ENCODE results near the gene NDUFB10.

The NDUFB10 gene

DNA sequence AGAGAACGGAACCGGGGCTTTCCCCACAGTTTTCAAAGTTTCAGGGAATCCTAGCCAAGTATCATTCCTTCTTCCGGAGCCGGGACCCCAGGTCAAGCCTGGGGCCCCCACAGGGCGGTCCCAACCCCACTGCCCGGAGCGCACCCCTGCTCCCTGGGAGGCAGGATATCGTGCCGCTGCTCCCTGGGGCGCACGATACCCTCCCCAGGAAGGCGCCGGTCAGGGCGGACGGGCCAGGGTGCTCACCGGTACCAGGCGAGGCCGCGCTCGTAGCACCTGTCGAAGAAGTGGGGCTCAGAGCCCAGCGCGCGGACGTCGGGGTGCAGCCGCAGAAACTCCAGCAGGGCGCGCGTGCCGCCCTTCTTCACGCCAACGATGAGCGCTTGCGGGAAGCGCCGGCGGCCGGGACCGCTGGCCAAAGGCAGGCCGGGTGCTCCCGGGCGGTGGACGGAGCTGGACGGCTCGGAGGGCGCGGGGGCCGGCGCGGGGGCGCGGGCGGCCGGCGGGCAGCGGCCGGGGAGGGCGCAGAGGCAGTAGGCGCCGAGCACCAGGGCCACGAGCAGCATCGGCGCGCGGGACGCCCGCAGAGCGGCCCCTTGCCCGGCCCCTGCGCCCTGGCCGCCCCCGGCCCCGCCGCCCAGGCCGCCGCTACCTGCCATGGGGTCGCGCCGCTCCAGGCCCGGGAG is 41.5 kb upstream of the NDUFB10 start:
- H2BK5ac ChIP-seq (ENCODE audit: low read length): no peak overlapping the region
- peaks cover 5% of the 10 kb centered on the region for H3K79me1 ChIP-seq (ENCODE audit: low read depth, low read length)
- H3K23ac ChIP-seq (ENCODE audit: low read depth, low read length, poor library complexity): peak overlapping the region; percentile 82
- peak overlapping the region in 1 of 2 donors; percentile 67 for H3K4me3 ChIP-seq (ENCODE audit: low read length in 2 of 2)
- H2BK12ac ChIP-seq (ENCODE audit: low read length): peak overlapping the region; percentile 75
- DNase-seq (ENCODE audit: low spot score): no peak
- peak overlapping the region; percentile 34 for H3K9ac ChIP-seq (ENCODE audit: low read depth, low read length, poor library complexity)
- H3K4ac ChIP-seq (ENCODE audit: low read length): no peak overlapping the region
- H2BK120ac ChIP-seq (ENCODE audit: low read depth, low read length): no peak overlapping the region
- no CpG with 5 or more reads among the region's 81 CpGs for WGBS, 2 donors (ENCODE audit: extremely low coverage in 2 of 2, insufficient read length in 2 of 2, insufficient replicate concordance in 1 of 2)
- H2AK5ac ChIP-seq (ENCODE audit: low read depth, low read length): peak overlapping the region; percentile 99
- H3K18ac ChIP-seq (ENCODE audit: low read length): peak overlapping the region; percentile 86
- H3K9me3 ChIP-seq (replicated peaks in 1 of 2; ENCODE audit: control insufficient read depth in 2 of 2, insufficient read depth in 1 of 2, low read depth in 1 of 2, low read length in 2 of 2): no peaks in the 10 kb centered on the region
- peak overlapping the region; percentile 89 for H3K4me2 ChIP-seq (ENCODE audit: insufficient read depth, low read length, poor library complexity, severe bottlenecking)
- H4K91ac ChIP-seq (ENCODE audit: low read depth, low read length, poor library complexity): no peak overlapping the region
- H2AFZ ChIP-seq (ENCODE audit: low read length): peak overlapping the region; percentile 68
- H3K27me3 ChIP-seq (ENCODE audit: control insufficient read depth in 3 of 3, insufficient read depth in 3 of 3, low read depth in 1 of 3, low read length in 3 of 3): peaks cover 26 to 89% (median 49%) of the 10 kb centered on the region in 3 experiments
- no peak overlapping the region for H3K14ac ChIP-seq (ENCODE audit: low read length)
- no peaks in the 10 kb centered on the region for H3K36me3 ChIP-seq (replicated peaks in 1 of 2; ENCODE audit: control insufficient read depth in 2 of 2, insufficient read depth in 2 of 2, low read length in 2 of 2)
- peaks cover 18 to 40% of the 10 kb centered on the region in 2 donors for H3K4me1 ChIP-seq (ENCODE audit: control insufficient read depth in 2 of 2, insufficient read depth in 1 of 2, low read depth in 1 of 2, low read length in 2 of 2)
- peak overlapping the region; percentile 6 for H2BK15ac ChIP-seq (ENCODE audit: low read length)
- H4K8ac ChIP-seq (ENCODE audit: low read depth, low read length): no peak overlapping the region
- H3K27ac ChIP-seq (replicated peaks; ENCODE audit: low read length): no peak overlapping the region

DNA sequence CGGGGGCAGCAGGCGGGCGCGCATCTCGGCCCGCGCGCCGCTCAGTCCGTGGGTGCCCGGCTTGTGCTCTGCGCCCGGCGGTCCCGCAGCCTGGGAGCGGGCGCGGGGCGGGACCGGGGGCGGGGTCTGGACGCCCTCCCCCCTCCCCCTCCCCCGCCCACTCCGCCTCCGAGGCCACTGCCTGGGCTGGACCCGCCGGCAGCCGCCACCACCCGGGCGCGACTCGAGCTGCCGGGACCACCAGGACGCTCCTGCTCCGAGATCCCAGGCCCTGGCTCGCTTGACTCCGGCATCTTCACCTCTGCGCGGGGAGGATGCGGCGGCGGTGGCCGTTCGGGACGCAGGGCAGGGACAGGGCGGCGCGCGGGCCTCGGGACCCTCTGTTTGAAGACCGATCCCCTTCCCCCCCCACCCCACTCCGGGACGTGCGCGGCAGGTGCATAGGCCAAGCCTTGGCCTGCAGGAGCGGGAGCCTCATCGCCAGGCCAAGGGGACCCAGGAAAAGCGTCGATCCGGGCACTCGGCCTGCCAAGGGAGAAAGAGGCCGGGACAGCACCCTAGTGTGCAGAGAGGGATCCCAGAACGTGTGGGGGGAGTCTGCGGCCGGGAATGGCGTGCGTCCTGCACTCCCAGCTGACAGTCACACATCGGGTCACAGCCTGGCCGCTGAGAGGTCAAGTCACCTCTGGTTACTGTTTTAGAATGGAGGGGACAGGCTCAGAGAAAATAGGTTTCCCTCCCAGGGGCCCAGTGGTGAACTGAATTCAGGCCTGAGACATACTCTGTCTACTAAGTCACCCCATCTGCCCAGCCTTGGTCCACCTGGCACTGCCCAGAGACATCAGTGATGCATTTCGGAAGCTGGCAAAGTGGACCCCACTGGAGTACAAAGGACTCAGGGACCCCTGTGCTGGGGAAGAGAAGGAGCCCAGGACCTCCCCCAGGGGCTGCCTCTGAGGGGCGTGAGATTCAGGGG is 40.7 kb upstream of the NDUFB10 start, which contains the start of gene HS3ST6:
Gene HS3ST6 (minus strand): TSS at position 65 of the 976 bp plus-strand sequence. CDS start 92 bp downstream, outside the sequence.
- H3K79me1 ChIP-seq (ENCODE audit: low read depth, low read length): peaks cover 5% of the 10 kb centered on the region
- H3K4ac ChIP-seq (ENCODE audit: low read length): no peak within 1 kb of the TSS
- peaks cover 26 to 89% (median 56%) of the 10 kb centered on the region in 3 experiments for H3K27me3 ChIP-seq (ENCODE audit: control insufficient read depth in 3 of 3, insufficient read depth in 3 of 3, low read depth in 1 of 3, low read length in 3 of 3)
- peaks cover 0 to 3% of the 10 kb centered on the region in 2 donors for H3K9me3 ChIP-seq (replicated peaks in 1 of 2; ENCODE audit: control insufficient read depth in 2 of 2, insufficient read depth in 1 of 2, low read depth in 1 of 2, low read length in 2 of 2)
- peak within 1 kb of the TSS; percentile 85 for H2AFZ ChIP-seq (ENCODE audit: low read length)
- H3K18ac ChIP-seq (ENCODE audit: low read length): peak within 1 kb of the TSS; percentile 89
- peak within 1 kb of the TSS; percentile 29 for H2BK120ac ChIP-seq (ENCODE audit: low read depth, low read length)
- H3K4me2 ChIP-seq (ENCODE audit: insufficient read depth, low read length, poor library complexity, severe bottlenecking): peak within 1 kb of the TSS; percentile 89
- no peak for DNase-seq (ENCODE audit: low spot score)
- H2BK5ac ChIP-seq (ENCODE audit: low read length): no peak within 1 kb of the TSS
- peak within 1 kb of the TSS; percentile 15 for H3K14ac ChIP-seq (ENCODE audit: low read length)
- H4K91ac ChIP-seq (ENCODE audit: low read depth, low read length, poor library complexity): no peak within 1 kb of the TSS
- no peak within 1 kb of the TSS for H4K8ac ChIP-seq (ENCODE audit: low read depth, low read length)
- peak within 1 kb of the TSS; percentile 90 for H3K23ac ChIP-seq (ENCODE audit: low read depth, low read length, poor library complexity)
- H3K4me3 ChIP-seq (ENCODE audit: low read length in 2 of 2): peak within 1 kb of the TSS; percentile 24 to 71
- peak within 1 kb of the TSS; percentile 79 for H2BK15ac ChIP-seq (ENCODE audit: low read length)
- H3K9ac ChIP-seq (ENCODE audit: low read depth, low read length, poor library complexity): peak within 1 kb of the TSS; percentile 73
- no peaks in the 10 kb centered on the region for H3K36me3 ChIP-seq (replicated peaks in 1 of 2; ENCODE audit: control insufficient read depth in 2 of 2, insufficient read depth in 2 of 2, low read length in 2 of 2)
- peaks cover 18 to 46% of the 10 kb centered on the region in 2 donors for H3K4me1 ChIP-seq (ENCODE audit: control insufficient read depth in 2 of 2, insufficient read depth in 1 of 2, low read depth in 1 of 2, low read length in 2 of 2)
- peak within 1 kb of the TSS; percentile 99 for H2AK5ac ChIP-seq (ENCODE audit: low read depth, low read length)
- H3K27ac ChIP-seq (replicated peaks; ENCODE audit: low read length): no peak within 1 kb of the TSS
- WGBS, 2 donors (ENCODE audit: extremely low coverage in 2 of 2, insufficient read length in 2 of 2, insufficient replicate concordance in 1 of 2): no CpG with 5 or more reads among the region's 71 CpGs
- peak within 1 kb of the TSS; percentile 75 for H2BK12ac ChIP-seq (ENCODE audit: low read length)

DNA sequence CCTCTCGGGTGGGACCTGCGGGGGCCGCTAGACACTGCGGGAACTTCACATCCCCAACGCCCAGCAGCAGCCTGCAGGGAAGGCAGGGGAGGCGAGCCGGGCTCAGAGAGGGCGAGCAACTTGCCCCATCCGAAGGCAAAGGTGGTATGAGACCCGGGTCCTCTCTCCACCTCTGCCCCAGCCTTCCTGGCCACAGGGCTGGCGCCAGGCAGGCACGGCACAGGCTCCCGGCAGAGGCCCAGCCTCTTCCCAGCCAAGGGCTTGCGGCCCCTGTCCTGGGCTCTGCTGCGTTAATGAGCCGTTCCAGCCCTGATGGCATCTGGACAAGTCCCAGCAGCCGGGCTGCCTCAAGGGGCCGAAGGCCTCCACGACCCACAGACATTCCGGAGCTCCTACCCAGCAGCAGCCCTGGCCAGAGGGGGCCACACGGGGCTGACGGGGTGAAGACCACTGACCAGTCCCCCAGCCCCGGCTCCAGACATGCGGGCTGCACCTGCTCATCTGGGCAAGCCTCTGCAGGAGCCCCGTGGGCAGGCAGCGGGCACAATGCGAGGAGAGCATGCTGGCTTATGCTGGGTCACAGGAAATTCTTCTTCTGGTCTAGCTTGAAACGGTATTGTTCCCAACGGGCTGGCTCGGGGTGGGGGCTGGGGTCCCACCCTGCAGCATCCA is 39.9 kb upstream of the NDUFB10 start:
- Histone ChIP-seq H3K4me3 (ENCODE audit: low read length in 2 of 2) (no peak overlapping the region), H2BK15ac (ENCODE audit: low read length) (peak overlapping the region; percentile 79), H3K23ac (ENCODE audit: low read depth, low read length, poor library complexity) (peak overlapping the region; percentile 28), H4K91ac (ENCODE audit: low read depth, low read length, poor library complexity) (no peak overlapping the region), H2AK5ac (ENCODE audit: low read depth, low read length) (peak overlapping the region; percentile 97), H3K4me2 (ENCODE audit: insufficient read depth, low read length, poor library complexity, severe bottlenecking) (no peak overlapping the region), H2BK120ac (ENCODE audit: low read depth, low read length) (peak overlapping the region; percentile 56), H3K27me3 (ENCODE audit: control insufficient read depth in 3 of 3, insufficient read depth in 3 of 3, low read depth in 1 of 3, low read length in 3 of 3) (peaks cover 26 to 89% (median 59%) of the 10 kb centered on the region in 3 experiments), H3K9ac (ENCODE audit: low read depth, low read length, poor library complexity) (no peak overlapping the region), H2BK12ac (ENCODE audit: low read length) (no peak overlapping the region), H3K27ac (replicated peaks; ENCODE audit: low read length) (no peak overlapping the region), H3K36me3 (replicated peaks in 1 of 2; ENCODE audit: control insufficient read depth in 2 of 2, insufficient read depth in 2 of 2, low read length in 2 of 2) (no peaks in the 10 kb centered on the region), H3K4me1 (ENCODE audit: control insufficient read depth in 2 of 2, insufficient read depth in 1 of 2, low read depth in 1 of 2, low read length in 2 of 2) (peaks cover 18 to 45% of the 10 kb centered on the region in 2 donors), H3K18ac (ENCODE audit: low read length) (peak overlapping the region; percentile 84), H3K14ac (ENCODE audit: low read length) (peak overlapping the region; percentile 40), H2AFZ (ENCODE audit: low read length) (no peak overlapping the region), H3K4ac (ENCODE audit: low read length) (no peak overlapping the region), H4K8ac (ENCODE audit: low read depth, low read length) (no peak overlapping the region), H3K9me3 (replicated peaks in 1 of 2; ENCODE audit: control insufficient read depth in 2 of 2, insufficient read depth in 1 of 2, low read depth in 1 of 2, low read length in 2 of 2) (peaks cover 0 to 3% of the 10 kb centered on the region in 2 donors), H3K79me1 (ENCODE audit: low read depth, low read length) (peaks cover 1% of the 10 kb centered on the region), H2BK5ac (ENCODE audit: low read length) (no peak overlapping the region)
- no CpG with 5 or more reads among the region's 30 CpGs for WGBS, 2 donors (ENCODE audit: extremely low coverage in 2 of 2, insufficient read length in 2 of 2, insufficient replicate concordance in 1 of 2)
- DNase-seq (ENCODE audit: low spot score): no peak
